SK-N-MC (cell line): ENCODE results near the gene PREP.

ENCODE experiments used
- DNase-seq: peaks from one replicate; pipeline ENCODE4 v3.0.0-alpha.2; 2011; ENCODE audit warnings: low read depth, low spot score
- H3K27ac ChIP-seq: fragments of 200-600 bp; sonication (generic); 2 replicates; pipeline ENCODE4 v1.5.1; 2016; ENCODE audit warnings: mixed run types
- H3K36me3 ChIP-seq: fragments of 200-600 bp; sonication (generic); 2 replicates; pipeline ENCODE4 v1.6.1; 2017; ENCODE audit warnings: antibody characterized with exemption, low read length, mixed read lengths; ENCODE audit not compliant: insufficient read depth
- H3K4me3 ChIP-seq: fragments of 200-600 bp; sonication (generic); 2 replicates; pipeline ENCODE4 v1.5.1; 2016
- H3K9ac ChIP-seq: fragments of 200-600 bp; sonication (generic); 2 replicates; pipeline ENCODE4 v1.8.0; 2017; ENCODE audit warnings: mixed run types, mixed read lengths; ENCODE audit not compliant: insufficient read length
- H3K9me3 ChIP-seq: fragments of 200-600 bp; sonication (generic); 2 replicates; pipeline ENCODE4 v1.6.1; 2017; ENCODE audit warnings: low read depth, mild to moderate bottlenecking, antibody characterized with exemption, low read length, moderate library complexity, mixed read lengths
- EZH2 ChIP-seq: fragments of 200-600 bp; sonication (generic); IDR thresholded peaks from one replicate; pipeline ENCODE4 v1.6.1; 2017; ENCODE audit warnings: antibody characterized with exemption
- FOXP2 ChIP-seq: optimal IDR thresholded peaks from 2 replicates; pipeline ENCODE3; 2011; ENCODE audit warnings: mild to moderate bottlenecking, moderate library complexity; ENCODE audit not compliant: insufficient read depth; ENCODE audit errors: extremely low read length, control extremely low read depth
- POLR2AphosphoS5 ChIP-seq: IDR thresholded peaks from 2 replicates; pipeline ENCODE4 v1.6.1; 2012; ENCODE audit warnings: mild to moderate bottlenecking, low read depth, low read length, borderline replicate concordance

The PREP gene

DNA sequence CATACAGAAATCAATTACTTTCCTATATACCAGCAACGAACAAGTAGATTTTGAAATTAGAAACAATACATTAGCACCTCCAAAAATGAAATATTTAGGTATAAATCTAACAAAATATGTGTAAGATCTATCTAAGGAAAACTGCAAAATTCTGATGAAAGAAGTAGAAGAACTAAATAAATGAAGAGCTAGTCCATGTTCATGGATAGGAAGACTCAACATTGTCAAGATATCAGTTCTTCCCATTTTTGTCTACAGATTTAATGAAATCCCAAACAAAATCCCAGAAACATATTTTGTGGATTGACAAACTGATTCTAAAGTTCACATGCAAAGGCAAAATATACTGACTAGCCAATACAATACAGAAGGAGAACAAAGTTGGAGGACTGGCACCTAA lies 33.7 kb downstream of the PREP start:
- Histone ChIP-seq H3K4me3 (no peak overlapping the region), H3K36me3 (peaks cover 21% of the 10 kb centered on the region), H3K27ac (no peak overlapping the region), H3K9me3 (no peaks in the 10 kb centered on the region), H3K9ac (no peak overlapping the region)
- no peak for DNase-seq
- TF ChIP-seq POLR2AphosphoS5 = no peak
- no peak for TF ChIP-seq FOXP2
- TF ChIP-seq EZH2 = no peak

GRCh38 chr6:105364243-105364642 lies 38.6 kb downstream of the PREP start:
- no peaks in the 10 kb centered on the region for H3K9me3 ChIP-seq
- no peak overlapping the region for H3K4me3 ChIP-seq
- H3K9ac ChIP-seq = no peak overlapping the region
- H3K27ac ChIP-seq = no peak overlapping the region
- TF ChIP-seq FOXP2 = no peak
- no peak for TF ChIP-seq POLR2AphosphoS5
- TF ChIP-seq EZH2 = no peak
- peaks cover 9% of the 10 kb centered on the region; the same call in 1 of the 2 replicates for H3K36me3 ChIP-seq
- DNase-seq = no peak

DNA sequence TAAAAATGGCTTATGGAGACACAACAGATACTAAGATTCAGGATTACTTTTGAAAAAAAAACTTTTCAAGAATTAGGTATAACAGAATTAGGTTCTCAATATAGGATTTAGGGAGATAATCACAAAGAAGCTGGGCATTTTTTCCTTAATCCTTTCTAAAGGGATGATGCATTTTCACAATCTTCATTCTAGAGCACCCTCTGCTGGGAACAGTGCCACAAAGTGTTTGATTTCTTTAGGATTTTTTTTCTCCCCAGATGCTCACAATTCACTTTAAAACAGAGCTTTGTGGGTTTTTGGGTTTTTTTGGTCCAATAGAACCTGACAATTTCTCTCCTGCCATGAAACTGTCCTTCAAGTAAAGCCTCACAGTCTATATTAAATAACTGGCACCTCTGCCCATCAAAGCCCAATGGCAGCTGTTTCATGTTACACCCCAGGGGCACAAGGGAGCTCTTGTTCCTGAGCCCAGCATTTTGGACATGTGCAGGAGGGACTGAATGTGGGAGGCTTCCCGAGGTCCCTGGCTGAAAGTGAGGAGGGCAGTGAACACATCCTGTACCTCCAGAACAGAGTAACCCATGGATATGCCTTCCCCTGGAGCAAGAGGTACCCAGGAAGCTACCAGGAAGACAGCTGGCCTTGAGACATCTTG lies 39.7 kb downstream of the PREP start:
- Histone ChIP-seq H3K9ac (no peak overlapping the region), H3K9me3 (no peaks in the 10 kb centered on the region), H3K4me3 (no peak overlapping the region), H3K27ac (no peak overlapping the region), H3K36me3 (peaks cover 12% of the 10 kb centered on the region; the same call in 1 of the 2 replicates)
- TF ChIP-seq FOXP2 = no peak
- TF ChIP-seq POLR2AphosphoS5 = no peak
- no peak for TF ChIP-seq EZH2
- DNase-seq = no peak

DNA sequence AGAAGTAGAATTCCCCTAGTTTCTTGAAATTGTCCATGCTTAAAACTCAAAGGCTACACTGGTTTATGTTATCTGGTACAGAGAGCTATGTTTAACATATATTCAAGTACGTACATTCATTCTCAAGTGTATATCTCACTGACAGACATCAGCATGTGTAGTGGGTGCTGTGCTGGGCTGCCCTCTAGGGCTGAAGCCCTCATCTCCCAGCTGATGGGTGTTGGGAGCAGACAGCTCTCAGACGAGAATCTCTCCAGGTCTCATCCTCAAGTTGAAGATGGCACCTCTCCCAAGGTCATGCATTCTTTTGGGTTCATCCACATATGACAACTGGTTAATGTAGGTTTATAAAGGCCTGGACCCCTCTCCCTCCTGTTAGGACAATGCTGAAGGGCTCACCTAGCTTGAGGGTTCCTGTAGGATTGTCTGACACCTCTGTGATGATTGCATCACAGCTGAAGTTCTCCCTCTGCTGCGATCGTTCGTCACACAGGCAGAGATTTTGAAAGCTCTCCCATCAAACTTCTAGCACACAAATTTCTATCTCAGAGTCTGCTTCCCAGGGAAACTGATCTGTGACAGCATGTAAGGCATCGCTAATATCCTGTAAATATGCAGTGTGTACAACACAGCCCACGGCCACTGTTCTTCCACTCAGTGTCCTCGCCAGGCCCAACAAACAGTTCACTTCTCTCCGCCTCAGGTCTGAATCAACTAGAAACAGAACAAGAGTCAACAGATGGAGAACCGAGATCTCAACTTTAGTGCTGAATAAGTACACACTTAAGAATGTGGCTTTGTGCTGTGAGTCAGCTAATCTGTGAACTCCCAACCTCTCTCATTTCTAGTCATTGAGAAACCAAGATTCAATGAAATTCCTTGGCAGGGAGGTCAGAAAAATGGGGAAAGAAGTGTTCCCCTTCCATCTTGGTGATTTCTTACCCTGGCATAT lies 43.2 kb downstream of the PREP start:
- Histone ChIP-seq H3K9me3 (peaks cover 11% of the 10 kb centered on the region; the same call in 1 of the 2 replicates), H3K36me3 (peaks cover 34% of the 10 kb centered on the region), H3K9ac (no peak overlapping the region), H3K4me3 (no peak overlapping the region), H3K27ac (no peak overlapping the region)
- no peak for DNase-seq
- no peak for TF ChIP-seq FOXP2
- no peak for TF ChIP-seq EZH2
- no peak for TF ChIP-seq POLR2AphosphoS5

- H3K4me3 ChIP-seq = no peak overlapping the region
- H3K36me3 ChIP-seq = peaks cover 43% of the 10 kb centered on the region
- H3K9me3 ChIP-seq = peaks cover 11% of the 10 kb centered on the region; the same call in 1 of the 2 replicates
- no peak for DNase-seq
- no peak overlapping the region for H3K9ac ChIP-seq
- TF ChIP-seq FOXP2 = no peak
- no peak overlapping the region for H3K27ac ChIP-seq
Measured at GRCh38 chr6:105357165-105357564, 45.7 kb downstream of the PREP start.

GRCh38 chr6:105352037-105352617 lies 50.8 kb downstream of the PREP start:
- no peak overlapping the region for H3K27ac ChIP-seq
- TF ChIP-seq EZH2 (no peak), FOXP2 (no peak), POLR2AphosphoS5 (no peak)
- H3K4me3 ChIP-seq = no peak overlapping the region
- H3K9ac ChIP-seq = no peak overlapping the region
- peaks cover 42% of the 10 kb centered on the region for H3K36me3 ChIP-seq
- peaks cover 11% of the 10 kb centered on the region; the same call in 1 of the 2 replicates for H3K9me3 ChIP-seq
- no peak for DNase-seq

DNA sequence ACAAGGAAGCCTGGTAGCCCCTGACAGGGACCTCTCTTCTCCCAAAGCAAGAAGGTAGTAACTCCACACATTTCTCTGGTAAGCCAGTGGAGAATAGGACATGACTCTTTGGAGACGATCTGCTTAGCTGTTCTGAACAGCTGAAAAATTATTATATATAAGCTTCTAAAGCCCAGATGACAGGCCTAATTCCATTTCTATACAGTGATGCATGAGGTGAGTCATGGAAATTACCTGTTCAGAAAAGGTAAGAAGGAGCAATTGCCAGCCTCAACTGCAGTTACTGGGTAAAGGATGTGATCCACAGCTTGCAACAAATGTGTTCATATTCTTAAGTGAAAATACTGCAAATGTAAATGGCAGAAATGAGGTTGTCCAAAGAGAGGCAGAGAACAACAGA lies 54.0 kb downstream of the PREP start:
- Histone ChIP-seq H3K9me3 (no peaks in the 10 kb centered on the region), H3K27ac (no peak overlapping the region), H3K36me3 (peaks cover 19% of the 10 kb centered on the region), H3K9ac (no peak overlapping the region), H3K4me3 (no peak overlapping the region)
- DNase-seq = no peak
- TF ChIP-seq FOXP2 (no peak), POLR2AphosphoS5 (no peak), EZH2 (no peak)

DNA sequence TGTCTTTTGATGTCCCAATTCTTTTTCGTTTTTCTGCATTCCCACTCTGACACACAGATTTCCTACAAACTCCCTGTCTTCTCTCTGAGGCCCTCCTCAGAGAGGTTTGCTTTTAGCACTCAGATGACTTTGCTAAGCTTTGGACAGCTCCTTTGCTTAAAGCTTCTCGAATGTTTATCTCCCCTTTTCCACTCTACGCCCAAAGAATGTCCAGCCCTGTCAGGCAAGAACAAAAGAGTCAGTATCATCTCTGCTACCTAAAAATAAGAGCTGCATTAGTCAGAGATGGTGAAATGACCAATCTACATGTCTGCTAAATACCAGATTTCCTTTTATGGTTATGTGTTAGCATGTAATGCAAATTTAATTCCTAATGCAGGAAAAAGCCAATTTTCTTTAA lies 56.8 kb downstream of the PREP start:
- Histone ChIP-seq H3K36me3 (peaks cover under 1% of the 10 kb centered on the region; the same call in 1 of the 2 replicates), H3K27ac (no peak overlapping the region), H3K9me3 (no peaks in the 10 kb centered on the region), H3K9ac (no peak overlapping the region), H3K4me3 (no peak overlapping the region)
- TF ChIP-seq EZH2 (no peak), POLR2AphosphoS5 (no peak), FOXP2 (no peak)
- no peak for DNase-seq
